Astrocyte (in vitro differentiated cells and primary cell): ENCODE results near the gene COL8A2. TPM values are rescaled to one million over a fixed set of nuclear protein-coding genes. Genes with fewer than 3 reads are reported as not detected.

Source experiments
- DNase-seq: peaks from one replicate; pipeline ENCODE4 v3.0.0-alpha.2; 2010; ENCODE audit warnings: low read depth
- FAIRE-seq: peaks from 2 replicates; lab custom pipeline; 2011; peaks lifted over from hg19 to GRCh38; lab: Jason Lieb, UNC
- H2AFZ ChIP-seq: 2 replicates; pipeline ENCODE4 v1.6.0; 2012; ENCODE audit warnings: low read depth, low read length, inconsistent platforms
- H3K27ac ChIP-seq: 2 replicates; pipeline ENCODE4 v1.5.1; 2011; ENCODE audit warnings: low read depth, low read length, inconsistent platforms
- H3K27me3 ChIP-seq: 2 replicates; pipeline ENCODE4 v1.6.0; 2011; ENCODE audit warnings: low read length, inconsistent platforms; ENCODE audit not compliant: insufficient read depth
- H3K36me3 ChIP-seq: 2 replicates; pipeline ENCODE4 v1.5.1; 2011; ENCODE audit warnings: low read length, inconsistent platforms; ENCODE audit not compliant: insufficient read depth
- H3K4me1 ChIP-seq: 2 replicates; pipeline ENCODE4 v1.5.1; 2011; ENCODE audit warnings: low read length, inconsistent platforms; ENCODE audit not compliant: insufficient read depth
- H3K4me2 ChIP-seq: 2 replicates; pipeline ENCODE4 v1.6.0; 2012; ENCODE audit warnings: low read length, inconsistent platforms
- H3K4me3 ChIP-seq: 2 replicates; pipeline ENCODE4 v1.5.1; 2011; ENCODE audit warnings: low read depth, mild to moderate bottlenecking, low read length, inconsistent platforms; ENCODE audit not compliant: insufficient read depth
- H3K79me2 ChIP-seq: 2 replicates; pipeline ENCODE4 v1.6.0; 2012; ENCODE audit warnings: mild to moderate bottlenecking, low read length, inconsistent platforms; ENCODE audit not compliant: insufficient read depth
- H3K9ac ChIP-seq: 2 replicates; pipeline ENCODE4 v1.6.0; 2012; ENCODE audit warnings: mild to moderate bottlenecking, low read length, inconsistent platforms
- H3K9me3 ChIP-seq: 2 replicates; pipeline ENCODE4 v1.5.1; 2012; ENCODE audit warnings: low read depth, mild to moderate bottlenecking, low read length, inconsistent platforms; ENCODE audit not compliant: insufficient read depth
- H4K20me1 ChIP-seq: 2 replicates; pipeline ENCODE4 v1.6.0; 2012; ENCODE audit warnings: low read length, inconsistent platforms; ENCODE audit not compliant: insufficient read depth
- H3K27ac Mint-ChIP-seq: one replicate; pipeline ENCODE4 v1.8.0; 2021; ENCODE audit warnings: mild to moderate bottlenecking, mixed read lengths; ENCODE audit not compliant: unreplicated experiment
- H3K27me3 Mint-ChIP-seq: one replicate; pipeline ENCODE4 v1.8.0; 2021; ENCODE audit warnings: low read depth, mixed read lengths; ENCODE audit not compliant: unreplicated experiment
- H3K36me3 Mint-ChIP-seq: one replicate; pipeline ENCODE4 v1.8.0; 2021; ENCODE audit warnings: low read depth, mixed read lengths; ENCODE audit not compliant: unreplicated experiment
- H3K4me1 Mint-ChIP-seq: one replicate; pipeline ENCODE4 v1.8.0; 2021; ENCODE audit warnings: low read depth, mixed read lengths; ENCODE audit not compliant: unreplicated experiment
- H3K4me3 Mint-ChIP-seq: one replicate; pipeline ENCODE4 v1.8.0; 2021; ENCODE audit warnings: mild to moderate bottlenecking, moderate library complexity, mixed read lengths; ENCODE audit not compliant: unreplicated experiment
- H3K9me3 Mint-ChIP-seq: one replicate; pipeline ENCODE4 v1.8.0; 2021; ENCODE audit warnings: mild to moderate bottlenecking, mixed read lengths; ENCODE audit not compliant: unreplicated experiment
- CTCF ChIP-seq: IDR thresholded peaks from 2 replicates; pipeline ENCODE4 v1.5.1; 2011; ENCODE audit warnings: low read depth, mild to moderate bottlenecking, inconsistent platforms, low read length, moderate library complexity; ENCODE audit not compliant: insufficient read depth
- EZH2 ChIP-seq: IDR thresholded peaks from 2 replicates; pipeline ENCODE4 v1.6.1; 2012; ENCODE audit warnings: mild to moderate bottlenecking, low read length, inconsistent platforms; ENCODE audit not compliant: insufficient read depth
- total RNA-seq: library from RNA; stranded (reverse); gene quantifications from 2 replicates; pipeline ENCODE4 v1.2.1, GENCODE V29; 2021

Gene COL8A2
- total RNA-seq, 1 donor from 2014 or later = 3.4 TPM

GRCh38 chr1:36115931-36116330 lies 9.1 kb downstream of the COL8A2 start:
- no peak for TF ChIP-seq EZH2
- no peak for TF ChIP-seq CTCF
- Histone ChIP-seq H3K27ac (peak overlapping the region; percentile 61), H3K36me3 (no peaks in the 10 kb centered on the region), H3K9me3 (no peaks in the 10 kb centered on the region), H3K79me2 (no peaks in the 10 kb centered on the region), H4K20me1 (no peaks in the 10 kb centered on the region), H3K4me2 (peak overlapping the region; percentile 62), H2AFZ (no peak overlapping the region), H3K4me3 (no peak overlapping the region), H3K27me3 (no peaks in the 10 kb centered on the region), H3K9ac (peak overlapping the region; percentile 67), H3K4me1 (peaks cover 30% of the 10 kb centered on the region)
- no peak for FAIRE-seq
- no peaks in the 10 kb centered on the region for H3K9me3 Mint-ChIP-seq
- DNase-seq = no peak
- H3K27me3 Mint-ChIP-seq = peaks cover 12% of the 10 kb centered on the region
- H3K4me3 Mint-ChIP-seq = no peak overlapping the region
- H3K4me1 Mint-ChIP-seq = peaks cover 34% of the 10 kb centered on the region
- H3K27ac Mint-ChIP-seq = peak overlapping the region; percentile 55
- peaks cover 3% of the 10 kb centered on the region for H3K36me3 Mint-ChIP-seq

- Mint-ChIP-seq H3K27ac (peak overlapping the region; percentile 55), H3K36me3 (peaks cover 3% of the 10 kb centered on the region), H3K27me3 (peaks cover 12% of the 10 kb centered on the region), H3K4me1 (peaks cover 36% of the 10 kb centered on the region), H3K9me3 (no peaks in the 10 kb centered on the region), H3K4me3 (no peak overlapping the region)
- DNase-seq = peak; percentile 81
- Histone ChIP-seq H2AFZ (peak overlapping the region; percentile 65), H3K9ac (peak overlapping the region; percentile 67), H3K27me3 (no peaks in the 10 kb centered on the region), H3K4me3 (no peak overlapping the region), H4K20me1 (no peaks in the 10 kb centered on the region), H3K9me3 (no peaks in the 10 kb centered on the region), H3K4me1 (peaks cover 31% of the 10 kb centered on the region), H3K36me3 (no peaks in the 10 kb centered on the region), H3K27ac (peak overlapping the region; percentile 61), H3K79me2 (no peaks in the 10 kb centered on the region), H3K4me2 (peak overlapping the region; percentile 62)
- no peak for FAIRE-seq
- TF ChIP-seq CTCF (no peak), EZH2 (no peak)
Observed at GRCh38 chr1:36115200-36115669, 9.8 kb downstream of the COL8A2 start.

- no peak for FAIRE-seq
- H3K36me3 ChIP-seq = no peaks in the 10 kb centered on the region
- no peak for DNase-seq
- peaks cover 3% of the 10 kb centered on the region for H3K36me3 Mint-ChIP-seq
- H4K20me1 ChIP-seq = no peaks in the 10 kb centered on the region
- H2AFZ ChIP-seq = no peak overlapping the region
- no peak overlapping the region for H3K4me3 ChIP-seq
- peak overlapping the region; percentile 62 for H3K4me2 ChIP-seq
- H3K4me3 Mint-ChIP-seq = no peak overlapping the region
- H3K27ac ChIP-seq = peak overlapping the region; percentile 61
- no peaks in the 10 kb centered on the region for H3K9me3 ChIP-seq
- peaks cover 34% of the 10 kb centered on the region for H3K4me1 Mint-ChIP-seq
- peaks cover 30% of the 10 kb centered on the region for H3K4me1 ChIP-seq
- no peaks in the 10 kb centered on the region for H3K9me3 Mint-ChIP-seq
- H3K27ac Mint-ChIP-seq = no peak overlapping the region
- peak overlapping the region; percentile 67 for H3K9ac ChIP-seq
- peaks cover 10% of the 10 kb centered on the region for H3K27me3 Mint-ChIP-seq
- H3K79me2 ChIP-seq = no peaks in the 10 kb centered on the region
- H3K27me3 ChIP-seq = no peaks in the 10 kb centered on the region
- TF ChIP-seq EZH2 = no peak
- no peak for TF ChIP-seq CTCF
Observed at GRCh38 chr1:36114371-36114770, 10.7 kb downstream of the COL8A2 start.
